GM12891 (cell line): ENCODE data around the gene DUSP5.

ENCODE experiments used
- DNase-seq: peaks from one replicate; pipeline ENCODE4 v3.0.0; 2011; ENCODE audit warnings: low spot score; ENCODE audit not compliant: insufficient read length
- FAIRE-seq: peaks from 2 replicates; lab custom pipeline; 2011; peaks lifted over from hg19 to GRCh38; lab: Jason Lieb, UNC
- PAX5 ChIP-seq: IDR thresholded peaks from 2 replicates; pipeline ENCODE4 v1.6.1; 2011; ENCODE audit warnings: low read length, moderate library complexity, mild to moderate bottlenecking; ENCODE audit not compliant: insufficient read depth, severe bottlenecking
- POLR2A ChIP-seq: IDR thresholded peaks from 2 replicates; pipeline ENCODE4 v1.6.1; 2011; ENCODE audit warnings: low read depth, low read length, control low read depth
- POLR2AphosphoS5 ChIP-seq: IDR thresholded peaks from 2 replicates; pipeline ENCODE4 v1.6.1; 2011; ENCODE audit warnings: low read depth, low read length, control low read depth
- POU2F2 ChIP-seq: IDR thresholded peaks from 2 replicates; pipeline ENCODE4 v1.6.1; 2011; ENCODE audit warnings: low read depth, mild to moderate bottlenecking, control low read depth, low read length, moderate library complexity
- SPI1 ChIP-seq: IDR thresholded peaks from 2 replicates; pipeline ENCODE4 v1.6.1; 2011; ENCODE audit warnings: low read depth, low read length, control low read depth
- TAF1 ChIP-seq: IDR thresholded peaks from 2 replicates; pipeline ENCODE4 v1.6.1; 2011; ENCODE audit warnings: low read depth, low read length, control low read depth

DUSP5 gene

GRCh38 chr10:110475722-110476515 is 21.8 kb upstream of the DUSP5 start:
- TF ChIP-seq POLR2A (no peak), POU2F2 (no peak), POLR2AphosphoS5 (no peak), PAX5 (no peak), SPI1 (no peak), TAF1 (no peak)
- DNase-seq, result no peak
- no peak for FAIRE-seq

DNA sequence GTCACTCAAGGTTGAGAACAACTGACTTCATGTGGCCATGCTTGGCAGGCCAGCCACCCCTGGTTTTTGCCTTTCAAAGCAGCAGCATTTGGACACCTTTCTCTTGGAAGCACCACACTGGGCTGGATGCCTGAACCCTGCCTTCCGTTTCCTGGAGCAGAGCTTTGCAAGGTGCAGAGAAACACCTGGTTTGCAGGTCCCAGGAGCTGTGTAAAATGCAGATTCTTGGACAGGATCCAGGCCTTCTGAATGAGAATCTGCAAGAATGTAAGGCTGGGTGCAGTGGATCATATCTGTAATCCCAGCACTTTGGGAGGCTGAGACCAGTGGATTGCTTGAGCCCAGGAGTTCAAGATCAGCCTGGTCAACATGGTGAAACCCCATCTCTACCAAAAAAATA is 18.0 kb upstream of the DUSP5 start:
- no peak for DNase-seq
- FAIRE-seq, result no peak
- TF ChIP-seq SPI1 (no peak), PAX5 (no peak), POLR2A (no peak), POLR2AphosphoS5 (no peak), POU2F2 (no peak), TAF1 (no peak)

GRCh38 chr10:110480387-110480786 is 17.3 kb upstream of the DUSP5 start:
- TF ChIP-seq POLR2A (no peak), PAX5 (no peak), SPI1 (no peak)
- no peak for FAIRE-seq
- no peak for DNase-seq

GRCh38 chr10:110481919-110482318 is 15.8 kb upstream of the DUSP5 start:
- TF ChIP-seq POLR2AphosphoS5 (no peak), PAX5 (no peak), POU2F2 (no peak), POLR2A (no peak), SPI1 (no peak), TAF1 (no peak)
- FAIRE-seq (no peak), DNase-seq (no peak)

DNA sequence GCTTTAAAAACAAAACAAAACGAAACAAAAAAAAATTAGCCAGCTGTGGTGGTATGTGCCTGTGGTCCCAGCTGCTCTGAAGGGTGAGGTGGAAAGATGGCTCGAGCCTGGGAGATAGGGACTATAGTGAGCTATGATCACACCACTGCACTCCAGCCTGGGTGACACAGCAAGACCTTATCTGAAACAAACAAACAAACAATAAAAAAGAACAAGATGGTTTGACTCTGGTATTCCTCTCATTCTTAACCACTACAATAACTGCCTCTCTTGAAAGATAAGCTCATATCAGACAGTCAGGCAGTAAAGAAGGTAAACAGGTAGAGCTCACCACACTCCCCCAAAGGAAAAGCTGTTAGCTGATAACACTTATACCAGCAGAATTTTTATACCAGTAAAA is 14.1 kb upstream of the DUSP5 start:
- DNase-seq (no peak), FAIRE-seq (no peak)
- TF ChIP-seq SPI1, result no peak
- no peak for TF ChIP-seq POU2F2
- no peak for TF ChIP-seq PAX5
- TF ChIP-seq TAF1, result no peak
- TF ChIP-seq POLR2AphosphoS5, result no peak
- no peak for TF ChIP-seq POLR2A

DNA sequence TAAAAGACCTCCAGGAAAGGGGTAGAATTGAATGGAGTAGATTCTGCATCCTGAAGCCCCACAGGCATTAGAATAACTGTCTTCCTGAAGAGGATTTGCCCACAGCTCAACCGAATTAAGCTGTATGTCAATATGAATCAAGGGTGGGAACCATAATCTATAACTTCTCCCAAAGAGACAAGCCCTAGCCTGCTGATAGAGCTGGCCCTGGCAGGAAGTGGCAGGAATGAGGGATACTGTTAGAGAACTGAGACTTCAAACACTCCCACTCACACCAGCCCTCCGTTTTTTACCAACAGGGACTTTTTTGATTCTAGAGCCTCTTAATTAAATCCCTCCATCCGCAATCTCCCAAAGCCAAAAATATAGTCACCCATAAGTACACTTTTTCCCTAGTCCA is 12.2 kb upstream of the DUSP5 start:
- TF ChIP-seq TAF1 (no peak), PAX5 (no peak), POLR2A (no peak), POLR2AphosphoS5 (no peak), POU2F2 (no peak), SPI1 (no peak)
- DNase-seq (no peak), FAIRE-seq (no peak)

DNA sequence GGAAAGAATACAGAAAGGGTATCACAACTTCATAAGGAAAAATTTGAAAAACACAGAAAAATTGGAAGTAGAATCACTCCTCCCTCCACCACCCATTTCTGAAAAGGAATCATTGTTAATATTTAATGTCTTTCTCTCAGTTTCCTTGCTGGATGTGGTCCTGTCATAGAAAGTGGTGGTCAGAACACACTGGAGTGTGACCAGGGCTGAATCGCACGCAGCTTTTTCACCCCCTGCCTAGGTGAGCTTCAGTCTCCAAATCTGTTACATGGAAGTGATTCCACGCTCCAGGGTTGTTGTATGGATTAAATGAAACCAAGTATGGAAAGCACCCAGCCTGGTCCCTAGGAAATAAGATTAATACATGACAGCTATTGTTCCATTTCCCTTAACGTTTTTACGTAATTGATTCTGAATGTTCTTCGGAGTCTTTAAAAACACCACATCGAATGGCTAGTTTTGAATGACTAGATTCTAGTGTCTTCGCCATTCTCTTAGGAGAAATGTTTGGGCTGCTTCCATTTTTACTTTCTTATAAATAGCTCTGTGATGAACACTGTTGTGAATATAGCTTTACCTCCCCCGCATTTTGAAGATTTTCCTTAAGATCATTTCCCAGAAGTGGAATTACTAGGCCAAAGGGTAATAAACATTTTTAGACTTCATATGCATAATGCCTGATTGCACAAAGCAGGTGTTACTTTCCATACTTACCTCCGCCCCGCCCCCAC is 10.9 kb upstream of the DUSP5 start:
- no peak for DNase-seq
- TF ChIP-seq POLR2A (no peak), TAF1 (no peak), POLR2AphosphoS5 (no peak), POU2F2 (no peak), SPI1 (no peak)
- no peak for FAIRE-seq

- FAIRE-seq (peak; percentile 23), DNase-seq (no peak)
- no peak for TF ChIP-seq POU2F2
- no peak for TF ChIP-seq POLR2AphosphoS5
Observed at GRCh38 chr10:110487411-110488331, 10.0 kb upstream of the DUSP5 start.

DNA sequence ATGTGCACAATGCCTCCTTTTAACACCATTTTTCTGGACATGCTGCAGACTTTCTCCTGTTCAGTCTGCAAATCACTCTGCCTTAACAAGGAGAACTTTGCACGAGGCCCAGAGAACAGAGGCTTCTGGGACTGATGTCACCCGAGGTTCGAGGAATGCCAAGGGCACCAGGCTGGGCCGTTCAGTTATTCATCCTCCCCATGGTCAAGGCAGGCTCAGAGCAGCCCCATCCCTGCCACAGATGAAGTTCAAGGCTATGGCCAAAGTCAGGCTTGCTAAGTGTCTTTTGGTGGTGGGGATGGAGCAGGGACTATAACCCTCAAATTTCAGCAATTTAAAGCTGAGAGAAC is 9.4 kb upstream of the DUSP5 start:
- FAIRE-seq, result no peak
- DNase-seq, result no peak
- no peak for TF ChIP-seq POLR2AphosphoS5
